ENCODE measurements around the gene MEIS3. TPM values are rescaled to one million over a fixed set of nuclear protein-coding genes. Genes with fewer than 3 reads are reported as not detected.

The MEIS3 gene
- total and polyA plus RNA-seq, 9 of the 15 experiments (the other 6 are each of a cell fraction or from before 2014, with no cell fraction given) = 0.06 to 0.80 (median 0.25) TPM; not detected in 1

GRCh38 chr19:47444388-47444821, 25.1 kb upstream of the MEIS3 start (continued):
- TF ChIP-seq HMGN3 (IDR thresholded peaks at IDR 0.05; ENCODE audit: borderline replicate concordance, extremely low read depth, insufficient read length, low read depth, low read length) = no peak
- no peak for TF ChIP-seq ZBTB8A (IDR thresholded peaks at IDR 0.05; ENCODE audit: partially characterized antibody)
- TF ChIP-seq ARID3B (CRISPR knock-in tag; IDR thresholded peaks at IDR 0.05; ENCODE audit: borderline replicate concordance) = no peak
- TF ChIP-seq NCOR1 (IDR thresholded peaks at IDR 0.05) = no peak
- TF ChIP-seq, protein P1, sequence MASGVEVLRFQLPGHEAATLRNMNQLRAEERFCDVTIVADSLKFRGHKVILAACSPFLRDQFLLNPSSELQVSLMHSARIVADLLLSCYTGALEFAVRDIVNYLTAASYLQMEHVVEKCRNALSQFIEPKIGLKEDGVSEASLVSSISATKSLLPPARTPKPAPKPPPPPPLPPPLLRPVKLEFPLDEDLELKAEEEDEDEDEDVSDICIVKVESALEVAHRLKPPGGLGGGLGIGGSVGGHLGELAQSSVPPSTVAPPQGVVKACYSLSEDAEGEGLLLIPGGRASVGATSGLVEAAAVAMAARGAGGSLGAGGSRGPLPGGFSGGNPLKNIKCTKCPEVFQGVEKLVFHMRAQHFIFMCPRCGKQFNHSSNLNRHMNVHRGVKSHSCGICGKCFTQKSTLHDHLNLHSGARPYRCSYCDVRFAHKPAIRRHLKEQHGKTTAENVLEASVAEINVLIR (CRISPR knock-in tag; IDR thresholded peaks at IDR 0.05) = no peak
- no peak for TF ChIP-seq SUPT5H (IDR thresholded peaks at IDR 0.05)
- no peak for TF ChIP-seq CBX1 (IDR thresholded peaks at IDR 0.05; ENCODE audit: low read depth)
- TF ChIP-seq POU5F1 (IDR thresholded peaks at IDR 0.05; ENCODE audit: borderline replicate concordance, low read depth, low read length, partially characterized antibody) = no peak
- no peak for TF ChIP-seq ZNF174 (CRISPR knock-in tag; IDR thresholded peaks at IDR 0.05)
- TF ChIP-seq EGR1 (conservative IDR thresholded peaks at IDR 0.05) = peak; percentile 97
- TF ChIP-seq ZNF407 (IDR thresholded peaks at IDR 0.05; ENCODE audit: low read depth) = no peak
- no peak for TF ChIP-seq ZNF121 (CRISPR knock-in tag; conservative IDR thresholded peaks at IDR 0.05)
- peak; percentile 14 for TF ChIP-seq RBM25 (IDR thresholded peaks at IDR 0.05; ENCODE audit: low read depth, low read length, severe bottlenecking)
- peak; percentile 14; the same call in 1 of the 2 replicates for TF ChIP-seq USF2 (CRISPR knock-in tag; IDR thresholded peaks at IDR 0.05)
- peak in 1 of 2 experiments; percentile 62; a peak in 1 of 4 replicates for TF ChIP-seq MAZ (CRISPR knock-in tag; conservative IDR thresholded peaks at IDR 0.05 in 1 of 2, IDR thresholded peaks at IDR 0.05 in 1 of 2)
- TF ChIP-seq GABPB1 (CRISPR knock-in tag; IDR thresholded peaks at IDR 0.05) = peak; percentile 46; the same call in 1 of the 2 replicates
- no peak for TF ChIP-seq PRMT5 (CRISPR knock-in tag; IDR thresholded peaks at IDR 0.05)
- TF ChIP-seq ZNF695 (CRISPR knock-in tag; IDR thresholded peaks at IDR 0.05) = no peak
